HepG2 (cell line): ENCODE data around the gene BCL2L1. TPM values are rescaled to one million over a fixed set of nuclear protein-coding genes. Genes with fewer than 3 reads are reported as not detected.

Experiments used
- ATAD3A ChIP-seq: sonication (generic); formaldehyde crosslinking; IDR thresholded peaks from 2 replicates; pipeline ENCODE4 v1.4.0; 2020; ENCODE audit warnings: missing genetic modification reagents
- BRD4 ChIP-seq: sonication (generic); formaldehyde crosslinking; IDR thresholded peaks from 2 replicates; pipeline ENCODE4 v1.4.0; 2020; ENCODE audit warnings: missing genetic modification reagents
- DZIP1 ChIP-seq: sonication (generic); formaldehyde crosslinking; IDR thresholded peaks from 2 replicates; pipeline ENCODE4 v1.5.0; 2020; ENCODE audit warnings: mild to moderate bottlenecking, missing genetic modification reagents
- KAT2B ChIP-seq: fragments of 150-350 bp; IDR thresholded peaks from 2 replicates; pipeline ENCODE4 v1.6.1; 2014; ENCODE audit warnings: low read depth, low read length, borderline replicate concordance
- MLX ChIP-seq: IDR thresholded peaks from 2 replicates; pipeline ENCODE4 v1.6.1; 2016
- MNT ChIP-seq: fragments of 450-650 bp; IDR thresholded peaks from 2 replicates; pipeline ENCODE4 v1.6.1; 2016
- MYPOP ChIP-seq: sonication (generic); formaldehyde crosslinking; IDR thresholded peaks from 2 replicates; pipeline ENCODE4 v1.8.1; 2023; ENCODE audit warnings: mild to moderate bottlenecking, moderate library complexity, missing genetic modification reagents
- PHF20 ChIP-seq: sonication (generic); formaldehyde crosslinking; IDR thresholded peaks from 2 replicates; pipeline ENCODE4 v1.5.0; 2020; ENCODE audit warnings: mild to moderate bottlenecking, missing genetic modification reagents
- RELA ChIP-seq: sonication (generic); formaldehyde crosslinking; IDR thresholded peaks from 2 replicates; pipeline ENCODE4 v1.4.0; 2020; ENCODE audit warnings: missing genetic modification reagents
- ZBTB7B ChIP-seq: sonication (generic); formaldehyde crosslinking; IDR thresholded peaks from 2 replicates; pipeline ENCODE4 v1.4.0; 2020; ENCODE audit warnings: missing genetic modification reagents
- ZGPAT ChIP-seq: IDR thresholded peaks from 2 replicates; pipeline ENCODE4 v1.6.1; 2016; ENCODE audit warnings: mild to moderate bottlenecking
- ZMYM3 ChIP-seq: sonication (generic); formaldehyde crosslinking; IDR thresholded peaks from 2 replicates; pipeline ENCODE4 v1.5.1; 2020; ENCODE audit warnings: mild to moderate bottlenecking, missing genetic modification reagents
- ZNF142 ChIP-seq: sonication (generic); formaldehyde crosslinking; IDR thresholded peaks from 2 replicates; pipeline ENCODE4 v1.4.0; 2020; ENCODE audit warnings: missing genetic modification reagents
- ZNF225 ChIP-seq: sonication (generic); formaldehyde crosslinking; IDR thresholded peaks from 2 replicates; pipeline ENCODE4 v1.4.0; 2020; ENCODE audit warnings: mild to moderate bottlenecking, missing genetic modification reagents
- ZNF549 ChIP-seq: sonication (generic); formaldehyde crosslinking; IDR thresholded peaks from 2 replicates; pipeline ENCODE4 v1.5.0; 2020; ENCODE audit warnings: missing genetic modification reagents
- ZNF569 ChIP-seq: sonication (generic); formaldehyde crosslinking; IDR thresholded peaks from 2 replicates; pipeline ENCODE4 v1.5.0; 2020; ENCODE audit warnings: mild to moderate bottlenecking, missing genetic modification reagents, moderate library complexity, borderline replicate concordance
- polyA plus RNA-seq, 8 experiments: library from polyadenylated mRNA; depleted of rRNA in 3 of 8; stranded (reverse) in 7 of 8; unstranded in 1 of 8; fragments of >200 nt; fragmentation: Illumina TruSeq in 4 of 8; extraction: Trizol in 4 of 8; gene quantifications; 2 replicates each; pipeline versions ENCODE4 v1.2.1 to v1.2.3, GENCODE V29; 2011 to 2016; ENCODE audit warnings: low read depth in 4 of 8, missing spikeins in 1 of 8, mixed read lengths in 1 of 8; ENCODE audit not compliant: insufficient read depth in 1 of 8
- total RNA-seq, 5 experiments: library from RNA; depleted of rRNA; stranded (reverse); fragments of >200 nt; fragmentation: Illumina TruSeq; extraction: Trizol; gene quantifications; 2 replicates each; pipeline ENCODE4 v1.2.3, GENCODE V29; 2016; ENCODE audit warnings: low read depth in 1 of 5

The BCL2L1 gene
- total and polyA plus RNA-seq, 2 of the 13 experiments (the other 11 are each of a cell fraction or from before 2014, with no cell fraction given) = 164 to 258 TPM

GRCh38 chr20:31664696-31665354 lies 57.8 kb downstream of the BCL2L1 start (continued):
- TF ChIP-seq MYPOP = no peak; the same call in 1 of the 2 replicates
- TF ChIP-seq DZIP1 = peak; percentile 74; the same call in 1 of the 2 replicates
- TF ChIP-seq BRD4 (CRISPR knock-in tag) = no peak
- TF ChIP-seq PHF20 = no peak
- TF ChIP-seq ZNF142 = no peak; the same call in 1 of the 2 replicates
- TF ChIP-seq ZBTB7B (CRISPR knock-in tag) = peak; percentile 2; the same call in 1 of the 2 replicates
- peak; percentile 21; the same call in 1 of the 2 replicates for TF ChIP-seq ZNF225 (CRISPR knock-in tag)
- no peak for TF ChIP-seq ZGPAT (CRISPR knock-in tag)
- no peak for TF ChIP-seq RELA
- TF ChIP-seq ZMYM3 (CRISPR knock-in tag) = no peak
- no peak for TF ChIP-seq ZNF569 (CRISPR knock-in tag)
- no peak for TF ChIP-seq ATAD3A (CRISPR knock-in tag)
- TF ChIP-seq MLX = no peak
- TF ChIP-seq MNT = no peak
- no peak for TF ChIP-seq KAT2B
- no peak for TF ChIP-seq ZNF549 (CRISPR knock-in tag)
